ENCODE measurements around the gene NTNG1.

NTNG1 gene

GRCh38 chr1:107139833-107140702 lies 771 bp upstream of the NTNG1 start:
- TF ChIP-seq, protein P1, sequence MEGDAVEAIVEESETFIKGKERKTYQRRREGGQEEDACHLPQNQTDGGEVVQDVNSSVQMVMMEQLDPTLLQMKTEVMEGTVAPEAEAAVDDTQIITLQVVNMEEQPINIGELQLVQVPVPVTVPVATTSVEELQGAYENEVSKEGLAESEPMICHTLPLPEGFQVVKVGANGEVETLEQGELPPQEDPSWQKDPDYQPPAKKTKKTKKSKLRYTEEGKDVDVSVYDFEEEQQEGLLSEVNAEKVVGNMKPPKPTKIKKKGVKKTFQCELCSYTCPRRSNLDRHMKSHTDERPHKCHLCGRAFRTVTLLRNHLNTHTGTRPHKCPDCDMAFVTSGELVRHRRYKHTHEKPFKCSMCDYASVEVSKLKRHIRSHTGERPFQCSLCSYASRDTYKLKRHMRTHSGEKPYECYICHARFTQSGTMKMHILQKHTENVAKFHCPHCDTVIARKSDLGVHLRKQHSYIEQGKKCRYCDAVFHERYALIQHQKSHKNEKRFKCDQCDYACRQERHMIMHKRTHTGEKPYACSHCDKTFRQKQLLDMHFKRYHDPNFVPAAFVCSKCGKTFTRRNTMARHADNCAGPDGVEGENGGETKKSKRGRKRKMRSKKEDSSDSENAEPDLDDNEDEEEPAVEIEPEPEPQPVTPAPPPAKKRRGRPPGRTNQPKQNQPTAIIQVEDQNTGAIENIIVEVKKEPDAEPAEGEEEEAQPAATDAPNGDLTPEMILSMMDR (IDR thresholded peaks at IDR 0.05; ENCODE audit: borderline replicate concordance, control extremely low read depth, extremely low read depth, insufficient read depth, missing control alignments): no peak
- DNase-seq (ENCODE audit: low spot score): peak; percentile 60
- in situ Hi-C loops (cut with MboI; ENCODE audit: low sequenced_read_pairs, unreplicated experiment): no loop called here

GRCh38 chr1:107141491-107142126 lies 770 bp downstream of the NTNG1 start:
- TF ChIP-seq, protein P1 (IDR thresholded peaks at IDR 0.05; ENCODE audit: borderline replicate concordance, control extremely low read depth, extremely low read depth, insufficient read depth, missing control alignments): no peak
- in situ Hi-C loops (cut with MboI; ENCODE audit: low sequenced_read_pairs, unreplicated experiment): no loop called here
- peak; percentile 58 for DNase-seq (ENCODE audit: low spot score)

DNA sequence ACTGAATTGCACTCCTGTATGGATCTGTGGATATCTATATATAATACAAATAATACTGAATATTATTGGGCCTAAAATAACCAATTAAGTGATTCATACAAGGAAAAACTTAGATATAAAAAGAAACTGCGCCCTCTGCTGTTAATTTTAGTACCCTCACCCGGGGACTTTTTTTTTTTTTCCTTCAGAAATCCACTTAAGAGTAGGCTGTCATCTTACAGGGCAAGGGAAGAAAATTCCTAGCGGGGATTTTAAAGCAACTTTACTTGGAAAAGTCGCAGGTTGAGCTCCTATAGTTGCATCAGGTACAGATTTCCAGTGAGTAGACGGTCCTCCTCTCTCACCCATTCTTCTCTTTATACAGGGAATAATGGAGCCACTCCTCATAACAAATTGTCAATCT lies 1.3 kb downstream of the NTNG1 start:
- TF ChIP-seq, protein P1 (IDR thresholded peaks at IDR 0.05; ENCODE audit: borderline replicate concordance, control extremely low read depth, extremely low read depth, insufficient read depth, missing control alignments): peak; percentile 34
- DNase-seq (ENCODE audit: low spot score): no peak
- in situ Hi-C loops (cut with MboI; ENCODE audit: low sequenced_read_pairs, unreplicated experiment): no loop called here

DNA sequence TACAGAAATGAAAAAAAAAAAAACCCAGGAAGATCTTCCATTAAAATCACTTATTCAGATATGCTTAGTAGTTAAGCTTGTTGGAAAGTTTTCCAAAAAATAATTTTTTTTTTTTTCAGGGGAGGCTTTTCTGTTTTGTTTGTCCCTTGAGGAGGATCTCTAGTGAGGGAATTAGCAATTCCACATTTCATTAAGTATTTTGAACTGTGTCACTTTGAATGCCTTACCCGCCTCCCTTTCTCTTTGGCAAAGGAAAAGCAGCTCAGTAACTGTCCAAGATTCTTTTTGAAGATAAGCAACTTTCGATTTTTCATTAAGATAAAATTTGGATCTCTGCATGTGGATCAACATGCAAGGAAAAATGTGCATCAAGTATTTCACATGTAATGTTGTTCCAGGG lies 1.8 kb downstream of the NTNG1 start:
- in situ Hi-C loops (cut with MboI; ENCODE audit: low sequenced_read_pairs, unreplicated experiment): no loop called here
- TF ChIP-seq, protein P1 (IDR thresholded peaks at IDR 0.05; ENCODE audit: borderline replicate concordance, control extremely low read depth, extremely low read depth, insufficient read depth, missing control alignments): no peak
- DNase-seq (ENCODE audit: low spot score): no peak

DNA sequence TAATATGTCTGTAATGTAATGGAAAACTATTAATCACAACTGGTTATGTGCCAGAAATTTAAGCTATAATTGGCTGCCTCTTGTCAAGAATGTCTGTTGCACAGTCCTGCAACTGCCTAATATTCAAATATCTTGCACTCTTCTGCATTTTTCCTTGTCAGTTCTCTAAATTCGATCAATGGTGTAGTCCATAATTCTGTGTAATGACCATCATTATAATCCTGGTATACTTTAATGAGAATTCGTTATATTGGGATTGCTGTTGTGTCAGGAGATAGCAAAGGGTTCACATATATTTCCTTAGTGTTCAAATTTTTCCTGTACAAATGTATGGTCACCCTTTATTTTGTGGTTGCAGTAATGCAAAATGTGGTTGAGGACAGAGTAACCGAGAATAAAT lies 4.8 kb downstream of the NTNG1 start:
- DNase-seq (ENCODE audit: low spot score): no peak
- TF ChIP-seq, protein P1 (IDR thresholded peaks at IDR 0.05; ENCODE audit: borderline replicate concordance, control extremely low read depth, extremely low read depth, insufficient read depth, missing control alignments): no peak
- in situ Hi-C loops (cut with MboI; ENCODE audit: low sequenced_read_pairs, unreplicated experiment): no loop called here

- in situ Hi-C loops (cut with MboI; ENCODE audit: low sequenced_read_pairs, unreplicated experiment): no loop called here
- no peak for DNase-seq (ENCODE audit: low spot score)
- TF ChIP-seq, protein P1 (IDR thresholded peaks at IDR 0.05; ENCODE audit: borderline replicate concordance, control extremely low read depth, extremely low read depth, insufficient read depth, missing control alignments): no peak
Measured at GRCh38 chr1:107147843-107148242, 7.0 kb downstream of the NTNG1 start.

All from GM13976 (cell line).